ENCODE measurements around the gene LRRTM4. TPM values are rescaled to one million over a fixed set of nuclear protein-coding genes. Genes with fewer than 3 reads are reported as not detected.

The LRRTM4 gene
- polyA plus RNA-seq, 2 of the 4 experiments (the other 2 are of a cell fraction): 0.03 TPM; not detected in 1

DNA sequence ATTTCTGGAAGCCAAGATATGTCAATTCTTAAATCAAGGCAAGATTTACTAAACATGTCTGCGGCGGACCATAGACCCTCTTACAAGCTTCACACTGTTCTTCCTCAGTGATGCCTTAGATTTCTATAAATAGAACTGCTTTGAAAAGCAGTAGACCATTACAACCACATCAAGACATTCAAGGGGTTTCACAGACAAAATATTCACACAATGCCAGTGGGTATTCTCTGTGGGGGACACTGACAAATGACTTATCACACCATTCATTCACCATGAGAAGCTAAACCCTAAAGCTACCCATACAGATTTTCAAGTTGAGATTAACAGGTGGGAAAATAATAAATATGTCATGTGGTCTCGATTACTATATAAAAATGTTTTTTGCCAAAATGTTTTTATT is 15.9 kb upstream of the LRRTM4 start:
- FAIRE-seq (no peak), ATAC-seq (no peak), DNase-seq (ENCODE audit: low read depth in 1 of 2, low spot score in 1 of 2) (no peak)
- CTCF ChIA-PET: no interaction called here
- Histone ChIP-seq H3K4me3 (no peak overlapping the region), H3K27ac (no peak overlapping the region), H3K4me2 (no peak overlapping the region), H3K9me3 (peaks cover 14% of the 10 kb centered on the region; the same call in 2 of the 3 replicates), H3K4me1 (no peaks in the 10 kb centered on the region)
- 23% methylated on average over 3 of the region's 3 CpGs for WGBS (ENCODE audit: missing lambda C conversion rate)
- TF ChIP-seq HDAC2 (IDR thresholded peaks at IDR 0.05) (no peak), BHLHE40 (IDR thresholded peaks at IDR 0.05; ENCODE audit: low read depth, low read length) (no peak), CBX2 (IDR thresholded peaks at IDR 0.05; ENCODE audit: borderline replicate concordance, low read depth) (no peak), SREBF2 (IDR thresholded peaks at IDR 0.05) (no peak), CTCF (IDR thresholded peaks at IDR 0.05) (no peak), NR3C1 (IDR thresholded peaks at IDR 0.05) (no peak), HOXA7 (CRISPR knock-in tag; IDR thresholded peaks at IDR 0.05) (no peak), ZFP36 (IDR thresholded peaks at IDR 0.05; ENCODE audit: borderline replicate concordance, partially characterized antibody) (no peak), PHF8 (IDR thresholded peaks at IDR 0.05; ENCODE audit: borderline replicate concordance, low read depth) (no peak)
- POLR2A ChIA-PET: no interaction called here

DNA sequence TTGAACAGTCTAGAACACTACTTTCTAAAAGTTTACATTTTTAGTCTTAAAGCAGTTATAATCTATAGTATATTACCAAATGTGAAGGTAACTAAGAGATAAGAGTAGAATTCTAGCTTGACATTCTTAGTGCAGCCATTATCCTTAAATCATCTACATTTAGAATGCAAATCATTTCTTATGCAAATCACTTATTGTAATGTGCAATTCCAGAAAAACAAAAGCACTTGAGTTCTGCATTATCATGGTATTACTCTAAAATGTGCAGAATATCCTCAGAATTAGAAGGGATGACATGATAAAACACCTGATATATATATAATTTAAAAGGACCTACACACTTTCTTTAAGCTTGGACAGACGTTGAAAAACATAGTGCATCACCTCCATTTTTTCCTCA is 712 bp upstream of the LRRTM4 start:
- H3K4me1 ChIP-seq: no peaks in the 10 kb centered on the region
- FAIRE-seq: no peak
- H3K4me2 ChIP-seq: no peak overlapping the region
- no peak for TF ChIP-seq RNF2 (IDR thresholded peaks at IDR 0.05; ENCODE audit: borderline replicate concordance, low read depth)
- no peak for TF ChIP-seq ELK1 (IDR thresholded peaks at IDR 0.05; ENCODE audit: low read depth, low read length)
- TF ChIP-seq KDM1A (IDR thresholded peaks at IDR 0.05; ENCODE audit: low read depth): no peak
- TF ChIP-seq FOSB (CRISPR knock-in tag; IDR thresholded peaks at IDR 0.05): no peak
- TF ChIP-seq JUN (IDR thresholded peaks at IDR 0.05): no peak
- no peak for TF ChIP-seq RAD21 (conservative IDR thresholded peaks at IDR 0.05 in 1 of 2, IDR thresholded peaks at IDR 0.05 in 1 of 2)
- TF ChIP-seq BHLHE40 (IDR thresholded peaks at IDR 0.05; ENCODE audit: low read depth, low read length): no peak
- no peak for TF ChIP-seq CBX2 (IDR thresholded peaks at IDR 0.05; ENCODE audit: borderline replicate concordance, low read depth)
- no peak for TF ChIP-seq HOXA7 (CRISPR knock-in tag; IDR thresholded peaks at IDR 0.05)
- no peak for TF ChIP-seq GATA3 (IDR thresholded peaks at IDR 0.05; ENCODE audit: borderline replicate concordance)
- TF ChIP-seq ZNF302 (CRISPR knock-in tag; IDR thresholded peaks at IDR 0.05): no peak
- TF ChIP-seq, protein P1, sequence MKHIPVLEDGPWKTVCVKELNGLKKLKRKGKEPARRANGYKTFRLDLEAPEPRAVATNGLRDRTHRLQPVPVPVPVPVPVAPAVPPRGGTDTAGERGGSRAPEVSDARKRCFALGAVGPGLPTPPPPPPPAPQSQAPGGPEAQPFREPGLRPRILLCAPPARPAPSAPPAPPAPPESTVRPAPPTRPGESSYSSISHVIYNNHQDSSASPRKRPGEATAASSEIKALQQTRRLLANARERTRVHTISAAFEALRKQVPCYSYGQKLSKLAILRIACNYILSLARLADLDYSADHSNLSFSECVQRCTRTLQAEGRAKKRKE (CRISPR knock-in tag; IDR thresholded peaks at IDR 0.05; ENCODE audit: low read depth): no peak
- TF ChIP-seq SREBF2 (IDR thresholded peaks at IDR 0.05): no peak
- no peak for TF ChIP-seq NFE2L2 (conservative IDR thresholded peaks at IDR 0.05; ENCODE audit: low read length)
- TF ChIP-seq PHF8 (IDR thresholded peaks at IDR 0.05; ENCODE audit: borderline replicate concordance, low read depth): no peak
- no peak for TF ChIP-seq HOXB5 (CRISPR knock-in tag; IDR thresholded peaks at IDR 0.05)
- TF ChIP-seq CEBPB (IDR thresholded peaks at IDR 0.05): no peak
- TF ChIP-seq CHD2 (IDR thresholded peaks at IDR 0.05; ENCODE audit: low read length, partially characterized antibody): no peak
- no peak for TF ChIP-seq ZFP36 (IDR thresholded peaks at IDR 0.05; ENCODE audit: borderline replicate concordance, partially characterized antibody)
- no peak for TF ChIP-seq ESRRA (IDR thresholded peaks at IDR 0.05; ENCODE audit: borderline replicate concordance, low read length)
- H3K27ac ChIP-seq: no peak overlapping the region
- 0% methylated on average over 1 of the region's 1 CpG for WGBS (ENCODE audit: missing lambda C conversion rate)
- no peak for ATAC-seq
- DNase-seq (ENCODE audit: low read depth in 1 of 2, low spot score in 1 of 2): no peak
- H3K4me3 ChIP-seq: no peak overlapping the region
- ChIA-PET CTCF (no interaction called here), POLR2A (no interaction called here)
- 0 out of 3 replicates have a peak, but pooled peaks cover 5% of the 10 kb centered on the region for H3K9me3 ChIP-seq
